Thoracic aorta (tissue), 2 donors: ENCODE data around the gene C4orf50. TPM values are rescaled to one million over a fixed set of nuclear protein-coding genes. Genes with fewer than 3 reads are reported as not detected.

ENCODE experiments used
- ATAC-seq: fragments of 150-250 bp; one replicate; pipeline ENCODE4 v1.8.0; 2017; ENCODE audit warnings: low read depth; ENCODE audit not compliant: insufficient number of reproducible peaks, low FRiP score
- DNase-seq: peaks from one replicate; pipeline ENCODE4 v3.0.0-alpha.2; 2020; ENCODE audit warnings: low spot score
- H3K27ac ChIP-seq, 2 donors: fragments of 200-600 bp; sonication (generic); 1 replicate in 1 of 2; 2 replicates in 1 of 2; pipeline ENCODE4 v1.5.1; 2016; ENCODE audit warnings: mild to moderate bottlenecking in 2 of 2, moderate library complexity in 2 of 2
- H3K27me3 ChIP-seq: fragments of 200-600 bp; sonication (generic); replicated peaks from 2 replicates; pipeline ENCODE4 v1.6.0; 2016; ENCODE audit warnings: mild to moderate bottlenecking; ENCODE audit not compliant: insufficient read depth
- H3K36me3 ChIP-seq: fragments of 200-600 bp; sonication (generic); one replicate; pipeline ENCODE4 v1.5.1; 2016
- H3K4me1 ChIP-seq, 2 donors: fragments of 200-600 bp; sonication (generic); 1 replicate in 1 of 2; 2 replicates in 1 of 2; pipeline versions ENCODE4 v1.5.1 to v1.6.0; 2016; ENCODE audit warnings: low read depth in 2 of 2, mild to moderate bottlenecking in 1 of 2; ENCODE audit not compliant: control insufficient read depth in 1 of 2
- H3K4me3 ChIP-seq: fragments of 200-600 bp; sonication (generic); 2 replicates; pipeline ENCODE4 v1.5.1; 2016; ENCODE audit warnings: mild to moderate bottlenecking
- H3K9me3 ChIP-seq: fragments of 200-600 bp; sonication (generic); 2 replicates; pipeline ENCODE4 v1.5.1; 2016
- total RNA-seq, 2 donors: library from RNA; depleted of rRNA; stranded (reverse); fragments of >200 nt; gene quantifications; one replicate each; pipeline versions ENCODE4 v1.1.0 to v1.2.3, GENCODE V29; 2016
- TF ChIP-seq, protein P1 (sequence below): fragments of 200-600 bp; sonication (generic); IDR thresholded peaks from one replicate; pipeline ENCODE4 v1.5.1; 2019; ENCODE audit warnings: antibody characterized with exemption

C4orf50 gene
- total RNA-seq, 2 donors from 2014 or later, result 0.14 TPM; not detected in 1

DNA sequence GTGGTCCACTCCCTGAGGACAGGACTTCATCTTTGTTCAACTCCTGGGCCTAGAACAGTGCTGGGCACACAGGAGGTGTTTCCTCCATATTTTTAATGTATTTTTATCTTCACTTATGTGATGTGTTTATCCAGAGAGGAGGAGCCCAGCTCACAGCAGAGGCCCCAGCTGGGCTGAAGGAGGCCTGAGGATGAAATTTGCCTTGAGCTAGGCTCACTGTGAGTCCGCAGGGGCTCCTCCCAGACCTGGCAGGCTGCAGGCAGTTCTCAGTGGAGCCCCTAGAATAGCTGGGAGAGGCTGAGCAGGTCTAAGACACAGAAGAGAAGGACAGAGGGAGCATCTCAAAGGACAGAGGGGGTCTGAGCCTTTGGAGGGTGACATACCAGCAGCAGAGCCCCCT is 26.8 kb downstream of the C4orf50 start:
- H3K4me3 ChIP-seq, result no peak overlapping the region
- H3K4me1 ChIP-seq, result no peaks in the 10 kb centered on the region
- H3K27ac ChIP-seq, result no peak overlapping the region
- DNase-seq (no peak), ATAC-seq (no peak)
- H3K9me3 ChIP-seq, result no peaks in the 10 kb centered on the region
- H3K36me3 ChIP-seq, result no peaks in the 10 kb centered on the region
- H3K27me3 ChIP-seq, result no peaks in the 10 kb centered on the region
- TF ChIP-seq, protein P1, sequence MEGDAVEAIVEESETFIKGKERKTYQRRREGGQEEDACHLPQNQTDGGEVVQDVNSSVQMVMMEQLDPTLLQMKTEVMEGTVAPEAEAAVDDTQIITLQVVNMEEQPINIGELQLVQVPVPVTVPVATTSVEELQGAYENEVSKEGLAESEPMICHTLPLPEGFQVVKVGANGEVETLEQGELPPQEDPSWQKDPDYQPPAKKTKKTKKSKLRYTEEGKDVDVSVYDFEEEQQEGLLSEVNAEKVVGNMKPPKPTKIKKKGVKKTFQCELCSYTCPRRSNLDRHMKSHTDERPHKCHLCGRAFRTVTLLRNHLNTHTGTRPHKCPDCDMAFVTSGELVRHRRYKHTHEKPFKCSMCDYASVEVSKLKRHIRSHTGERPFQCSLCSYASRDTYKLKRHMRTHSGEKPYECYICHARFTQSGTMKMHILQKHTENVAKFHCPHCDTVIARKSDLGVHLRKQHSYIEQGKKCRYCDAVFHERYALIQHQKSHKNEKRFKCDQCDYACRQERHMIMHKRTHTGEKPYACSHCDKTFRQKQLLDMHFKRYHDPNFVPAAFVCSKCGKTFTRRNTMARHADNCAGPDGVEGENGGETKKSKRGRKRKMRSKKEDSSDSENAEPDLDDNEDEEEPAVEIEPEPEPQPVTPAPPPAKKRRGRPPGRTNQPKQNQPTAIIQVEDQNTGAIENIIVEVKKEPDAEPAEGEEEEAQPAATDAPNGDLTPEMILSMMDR, result no peak

DNA sequence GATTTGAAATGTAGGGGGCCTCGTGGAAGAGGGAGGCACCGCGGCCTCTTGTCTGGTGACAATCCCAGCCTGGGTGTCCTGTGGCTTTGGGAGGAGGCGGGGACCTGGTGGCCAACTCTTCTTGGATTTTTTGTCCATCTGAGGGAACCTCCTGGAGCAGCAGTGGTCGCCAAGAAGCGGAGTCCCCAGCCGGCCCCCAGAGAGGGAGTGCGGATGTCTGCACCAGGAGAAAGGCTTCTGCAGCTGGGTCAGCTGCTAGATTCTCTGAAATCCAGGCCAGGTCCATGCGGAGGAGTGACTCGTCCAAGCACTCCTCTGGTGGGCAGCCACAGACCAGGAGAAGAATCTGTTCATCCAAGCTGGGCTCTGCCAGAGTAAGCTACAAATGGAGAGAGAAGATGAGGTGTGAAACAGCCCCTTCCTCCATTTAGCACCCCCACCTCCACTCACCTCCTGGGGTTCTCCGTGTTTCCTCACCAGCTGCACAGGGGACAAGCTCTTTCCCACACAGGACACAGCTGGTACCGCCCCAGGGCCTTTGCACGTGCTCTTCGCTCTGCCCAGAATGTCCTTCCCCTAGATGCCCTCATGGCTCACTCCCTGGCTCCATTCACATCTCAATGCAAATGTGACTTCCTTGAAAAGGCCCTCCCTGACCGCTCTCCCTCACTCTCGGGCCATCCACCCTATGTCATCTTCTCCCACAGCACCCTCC is 27.6 kb downstream of the C4orf50 start:
- Histone ChIP-seq H3K27me3 (no peaks in the 10 kb centered on the region), H3K27ac (no peak overlapping the region), H3K36me3 (no peaks in the 10 kb centered on the region), H3K4me3 (no peak overlapping the region), H3K9me3 (no peaks in the 10 kb centered on the region), H3K4me1 (no peaks in the 10 kb centered on the region)
- TF ChIP-seq, protein P1, result no peak
- ATAC-seq (no peak), DNase-seq (no peak)

DNA sequence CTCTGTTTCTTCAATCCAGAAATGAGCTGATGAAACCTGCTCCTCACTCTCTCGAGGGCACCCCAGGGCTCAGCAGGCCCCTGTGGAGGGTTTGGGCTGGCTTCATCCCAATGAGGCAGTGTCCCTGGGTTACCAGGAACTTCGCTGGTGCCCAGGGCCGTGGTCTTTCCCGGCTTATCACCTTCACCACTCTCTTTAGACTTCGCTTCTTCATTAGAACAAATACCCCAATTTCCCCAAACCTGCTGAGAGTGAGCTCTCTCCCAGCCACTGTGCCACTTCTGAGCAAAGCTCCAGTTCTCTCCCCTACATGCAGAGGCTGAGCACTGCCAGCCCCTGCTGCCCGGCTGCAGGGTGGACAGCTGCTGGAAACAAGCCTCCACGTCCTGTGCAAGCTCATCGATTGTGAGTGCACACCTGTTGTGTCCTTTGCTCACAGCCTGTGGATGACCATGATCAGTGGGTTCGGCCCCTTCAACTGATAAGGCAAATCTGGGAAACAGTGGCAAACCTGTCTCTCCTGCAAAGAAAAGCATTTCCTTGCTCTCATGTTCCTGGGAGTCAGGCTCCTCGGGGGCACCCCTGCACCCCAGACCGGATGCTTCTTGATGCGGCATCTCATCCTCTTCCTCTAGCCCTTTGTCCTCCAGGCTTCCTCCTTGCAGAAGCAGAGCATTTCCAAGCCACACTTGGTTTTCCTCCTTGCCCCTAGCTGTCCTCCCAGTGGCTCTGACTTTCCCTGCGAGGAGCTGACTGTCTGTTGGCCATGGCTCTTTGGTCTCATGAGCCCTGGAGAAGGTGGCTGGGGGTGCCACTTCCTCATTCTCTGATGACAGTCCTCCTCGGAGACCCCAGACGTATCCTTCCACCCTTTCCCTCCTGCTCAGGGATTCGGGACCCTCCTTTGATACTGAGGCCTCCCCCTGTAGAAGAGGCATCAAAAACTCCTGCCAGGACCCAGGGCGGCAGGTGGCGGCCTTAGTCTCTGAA is 28.7 kb downstream of the C4orf50 start:
- TF ChIP-seq, protein P1, result no peak
- no peak overlapping the region for H3K27ac ChIP-seq
- H3K4me3 ChIP-seq, result no peak overlapping the region
- no peak for DNase-seq
- no peaks in the 10 kb centered on the region for H3K27me3 ChIP-seq
- peaks cover 1% of the 10 kb centered on the region for H3K9me3 ChIP-seq
- no peaks in the 10 kb centered on the region for H3K4me1 ChIP-seq
- H3K36me3 ChIP-seq, result no peaks in the 10 kb centered on the region
- no peak for ATAC-seq

DNA sequence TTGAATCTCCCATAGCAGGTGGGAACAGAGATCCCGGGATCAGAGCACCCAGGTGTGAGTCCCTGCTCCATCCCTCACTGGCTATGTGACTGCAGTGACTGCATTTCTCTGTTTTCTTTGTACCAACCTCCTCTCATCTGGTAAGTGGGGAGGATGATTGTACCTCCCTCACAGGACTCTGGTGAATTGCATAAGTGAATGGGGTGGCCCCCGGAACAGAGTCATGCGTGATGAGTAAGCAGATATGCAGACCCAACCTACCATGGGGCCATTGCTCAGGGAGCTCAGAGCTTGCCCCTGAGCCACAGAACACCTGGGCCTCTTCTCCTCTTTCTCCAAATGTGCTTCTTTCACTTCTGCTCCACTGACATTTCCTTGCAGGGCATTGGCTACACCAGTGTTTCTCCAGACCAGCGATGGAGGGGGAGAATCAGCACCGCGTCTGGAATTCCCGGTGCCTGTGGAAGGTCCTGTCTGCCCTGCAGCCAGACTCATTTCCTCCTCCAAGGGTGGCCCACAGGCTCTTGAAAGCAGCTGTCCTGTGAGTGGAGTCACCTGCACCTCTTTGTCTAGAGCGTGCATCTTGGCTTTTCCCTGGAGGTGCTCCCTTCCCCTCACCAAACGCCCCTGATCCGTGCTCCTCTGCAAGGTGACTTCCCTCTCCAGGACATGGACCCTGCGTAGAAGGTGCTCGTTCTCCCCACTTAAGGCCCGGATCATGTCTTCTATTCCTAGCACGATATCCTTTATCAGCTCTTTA is 30.0 kb downstream of the C4orf50 start:
- DNase-seq, result no peak
- no peak for ATAC-seq
- Histone ChIP-seq H3K27ac (no peak overlapping the region), H3K36me3 (no peaks in the 10 kb centered on the region), H3K9me3 (peaks cover 3% of the 10 kb centered on the region), H3K4me3 (no peak overlapping the region), H3K4me1 (no peaks in the 10 kb centered on the region), H3K27me3 (no peaks in the 10 kb centered on the region)
- TF ChIP-seq, protein P1, result no peak

DNA sequence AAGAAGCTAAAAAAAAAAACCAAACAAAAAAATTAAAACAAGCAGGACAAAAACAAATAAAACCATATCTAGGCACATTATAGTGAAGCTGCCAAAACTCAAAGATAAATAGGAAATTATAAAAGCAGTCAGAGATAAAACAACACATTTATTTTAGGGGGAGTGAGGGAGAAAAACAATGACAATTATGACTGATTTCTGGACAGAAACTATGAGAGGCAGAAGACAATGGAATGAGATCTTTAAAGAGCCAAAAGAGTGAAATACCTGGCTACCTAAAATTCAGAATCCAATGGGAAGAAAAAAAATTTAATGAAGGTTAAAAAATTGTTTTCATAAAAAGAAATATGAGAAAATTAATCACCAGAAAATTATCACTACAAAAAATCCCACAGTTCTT is 33.4 kb downstream of the C4orf50 start:
- H3K27ac ChIP-seq, result no peak overlapping the region
- no peak for DNase-seq
- TF ChIP-seq, protein P1, result no peak

More for the DNA sequence above, 33.4 kb downstream of the C4orf50 start:
- H3K9me3 ChIP-seq, result peaks cover 3% of the 10 kb centered on the region
- no peaks in the 10 kb centered on the region for H3K36me3 ChIP-seq
- no peak overlapping the region for H3K4me3 ChIP-seq
- no peak for ATAC-seq
- H3K4me1 ChIP-seq, result no peaks in the 10 kb centered on the region
- H3K27me3 ChIP-seq, result no peaks in the 10 kb centered on the region
